ENCODE measurements around the gene SMC1B.
"Not testable (repeated sequence)": the region's sequence is repeated elsewhere in the genome, so short reads cannot be mapped to it uniquely, and the experiment has no call there.

Gene SMC1B

DNA sequence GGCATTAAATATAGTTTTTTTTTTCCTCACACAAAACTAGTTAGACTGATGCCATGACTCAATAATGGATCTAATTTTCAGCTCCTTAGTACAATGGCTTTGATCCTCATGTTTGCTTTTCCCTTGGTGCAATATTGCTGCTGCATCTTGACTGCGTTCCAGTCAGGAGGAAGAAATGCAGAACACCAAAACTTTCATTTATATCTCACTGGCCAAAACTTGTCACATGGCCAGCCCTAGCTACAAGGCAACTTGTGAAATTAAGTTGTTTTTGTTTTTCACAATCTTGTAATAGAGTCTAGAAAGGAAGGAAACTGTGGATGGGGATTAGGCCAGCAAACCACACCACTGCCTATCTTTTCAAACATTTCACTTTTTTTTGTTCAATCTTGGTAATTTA is 36.7 kb downstream of the SMC1B start:
- TF ChIP-seq CTCF (IDR thresholded peaks at IDR 0.05), result no peak
- Histone ChIP-seq H2AFZ (no peak overlapping the region), H3K4me1 (no peaks in the 10 kb centered on the region), H3K9ac (no peak overlapping the region), H3K27ac (no peak overlapping the region), H3K27me3 (ENCODE audit: control insufficient read depth, insufficient read depth, low read length) (no peaks in the 10 kb centered on the region), H3K79me2 (no peaks in the 10 kb centered on the region), H3K9me3 (ENCODE audit: control insufficient read depth, low read length) (no peaks in the 10 kb centered on the region), H3K36me3 (ENCODE audit: control insufficient read depth, insufficient read depth, low read length) (no peaks in the 10 kb centered on the region), H3K4me2 (ENCODE audit: low read length) (no peak overlapping the region), H3K4me3 (ENCODE audit: low read depth, low read length) (no peak overlapping the region)

GRCh38 chr22:45376009-45376408 is 37.4 kb downstream of the SMC1B start:
- Histone ChIP-seq H3K9ac (no peak overlapping the region), H3K36me3 (ENCODE audit: control insufficient read depth, insufficient read depth, low read length) (no peaks in the 10 kb centered on the region), H3K4me3 (ENCODE audit: low read depth, low read length) (no peak overlapping the region), H3K27ac (no peak overlapping the region), H3K4me2 (ENCODE audit: low read length) (no peak overlapping the region), H3K79me2 (no peaks in the 10 kb centered on the region), H3K9me3 (ENCODE audit: control insufficient read depth, low read length) (no peaks in the 10 kb centered on the region), H3K27me3 (ENCODE audit: control insufficient read depth, insufficient read depth, low read length) (no peaks in the 10 kb centered on the region), H3K4me1 (no peaks in the 10 kb centered on the region), H2AFZ (no peak overlapping the region)
- TF ChIP-seq CTCF (IDR thresholded peaks at IDR 0.05), result no peak

GRCh38 chr22:45373592-45373991 is 39.8 kb downstream of the SMC1B start:
- not testable (repeated sequence) for H2AFZ ChIP-seq; H3K9me3 ChIP-seq (ENCODE audit: control insufficient read depth, low read length); H3K36me3 ChIP-seq (ENCODE audit: control insufficient read depth, insufficient read depth, low read length); H3K27ac ChIP-seq; H3K79me2 ChIP-seq; H3K4me3 ChIP-seq (ENCODE audit: low read depth, low read length); H3K27me3 ChIP-seq (ENCODE audit: control insufficient read depth, insufficient read depth, low read length); H3K9ac ChIP-seq; H3K4me1 ChIP-seq; H3K4me2 ChIP-seq (ENCODE audit: low read length)

- Histone ChIP-seq H3K4me3 (ENCODE audit: low read depth, low read length) (no peak overlapping the region), H3K27me3 (ENCODE audit: control insufficient read depth, insufficient read depth, low read length) (no peaks in the 10 kb centered on the region), H3K9me3 (ENCODE audit: control insufficient read depth, low read length) (no peaks in the 10 kb centered on the region), H3K27ac (no peak overlapping the region), H3K79me2 (no peaks in the 10 kb centered on the region), H3K36me3 (ENCODE audit: control insufficient read depth, insufficient read depth, low read length) (no peaks in the 10 kb centered on the region), H3K4me2 (ENCODE audit: low read length) (no peak overlapping the region), H3K9ac (no peak overlapping the region), H3K4me1 (no peaks in the 10 kb centered on the region), H2AFZ (no peak overlapping the region)
- no peak for TF ChIP-seq CTCF (IDR thresholded peaks at IDR 0.05)
Measured at GRCh38 chr22:45366713-45367112, 46.7 kb downstream of the SMC1B start.

DNA sequence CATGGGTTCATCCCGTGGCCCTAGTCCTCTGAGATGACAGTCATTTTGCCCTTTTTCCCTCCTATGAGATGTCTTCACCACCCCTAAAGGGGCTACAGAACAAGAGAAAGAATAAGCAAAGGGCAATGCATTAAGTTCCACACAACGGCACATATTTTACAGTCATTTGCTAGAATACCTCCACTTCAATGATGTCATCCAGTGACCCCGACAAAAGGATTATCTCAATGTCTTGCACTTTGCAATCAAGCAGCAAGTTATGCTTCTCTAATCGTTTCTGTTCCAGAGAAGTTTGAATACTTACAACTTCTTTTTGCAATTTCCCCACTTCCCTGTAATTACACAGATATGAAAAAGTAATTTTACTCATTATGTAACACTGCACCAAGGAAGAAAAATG is 53.8 kb downstream of the SMC1B start:
- Histone ChIP-seq H3K79me2 (no peaks in the 10 kb centered on the region), H3K9ac (no peak overlapping the region), H3K4me1 (no peaks in the 10 kb centered on the region), H3K27me3 (ENCODE audit: control insufficient read depth, insufficient read depth, low read length) (no peaks in the 10 kb centered on the region), H2AFZ (no peak overlapping the region), H3K9me3 (ENCODE audit: control insufficient read depth, low read length) (no peaks in the 10 kb centered on the region), H3K36me3 (ENCODE audit: control insufficient read depth, insufficient read depth, low read length) (no peaks in the 10 kb centered on the region), H3K27ac (no peak overlapping the region), H3K4me2 (ENCODE audit: low read length) (no peak overlapping the region), H3K4me3 (ENCODE audit: low read depth, low read length) (no peak overlapping the region)
- no peak for TF ChIP-seq CTCF (IDR thresholded peaks at IDR 0.05)
